Measurements from ENCODE around the gene GULP1. TPM values are rescaled to one million over a fixed set of nuclear protein-coding genes. Genes with fewer than 3 reads are reported as not detected.

The GULP1 gene
- total and polyA plus RNA-seq, 2 experiments from 2014 or later = 94.6 to 181 TPM

DNA sequence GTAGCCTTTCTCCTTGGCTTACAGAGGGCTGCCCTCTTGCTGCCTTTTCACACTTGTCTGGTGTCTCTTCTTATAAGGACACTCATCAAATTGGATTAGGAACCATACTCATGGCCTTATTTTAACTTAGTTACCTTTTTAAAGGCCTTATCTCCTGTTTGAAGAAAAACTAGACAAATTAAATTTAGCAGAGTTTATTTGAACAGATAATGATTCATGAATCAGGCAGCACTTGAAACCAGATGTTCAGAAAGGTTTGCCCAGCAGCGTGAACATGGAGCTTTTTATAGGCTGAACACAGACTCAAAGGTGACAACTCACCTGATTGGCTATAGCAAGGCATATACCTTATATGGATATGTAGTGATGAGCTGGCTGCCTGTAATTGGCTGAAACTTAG is 238.0 kb downstream of the GULP1 start (continued):
- TF ChIP-seq, protein P1, sequence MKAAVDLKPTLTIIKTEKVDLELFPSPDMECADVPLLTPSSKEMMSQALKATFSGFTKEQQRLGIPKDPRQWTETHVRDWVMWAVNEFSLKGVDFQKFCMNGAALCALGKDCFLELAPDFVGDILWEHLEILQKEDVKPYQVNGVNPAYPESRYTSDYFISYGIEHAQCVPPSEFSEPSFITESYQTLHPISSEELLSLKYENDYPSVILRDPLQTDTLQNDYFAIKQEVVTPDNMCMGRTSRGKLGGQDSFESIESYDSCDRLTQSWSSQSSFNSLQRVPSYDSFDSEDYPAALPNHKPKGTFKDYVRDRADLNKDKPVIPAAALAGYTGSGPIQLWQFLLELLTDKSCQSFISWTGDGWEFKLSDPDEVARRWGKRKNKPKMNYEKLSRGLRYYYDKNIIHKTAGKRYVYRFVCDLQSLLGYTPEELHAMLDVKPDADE (IDR thresholded peaks at IDR 0.05) = no peak
- TF ChIP-seq ZNF331 (CRISPR knock-in tag; IDR thresholded peaks at IDR 0.05; ENCODE audit: low read depth) (no peak), ZNF114 (CRISPR knock-in tag; IDR thresholded peaks at IDR 0.05) (no peak), STAT1 (IDR thresholded peaks at IDR 0.05; ENCODE audit: unreplicated experiment) (no peak)
- TF ChIP-seq, protein P2, sequence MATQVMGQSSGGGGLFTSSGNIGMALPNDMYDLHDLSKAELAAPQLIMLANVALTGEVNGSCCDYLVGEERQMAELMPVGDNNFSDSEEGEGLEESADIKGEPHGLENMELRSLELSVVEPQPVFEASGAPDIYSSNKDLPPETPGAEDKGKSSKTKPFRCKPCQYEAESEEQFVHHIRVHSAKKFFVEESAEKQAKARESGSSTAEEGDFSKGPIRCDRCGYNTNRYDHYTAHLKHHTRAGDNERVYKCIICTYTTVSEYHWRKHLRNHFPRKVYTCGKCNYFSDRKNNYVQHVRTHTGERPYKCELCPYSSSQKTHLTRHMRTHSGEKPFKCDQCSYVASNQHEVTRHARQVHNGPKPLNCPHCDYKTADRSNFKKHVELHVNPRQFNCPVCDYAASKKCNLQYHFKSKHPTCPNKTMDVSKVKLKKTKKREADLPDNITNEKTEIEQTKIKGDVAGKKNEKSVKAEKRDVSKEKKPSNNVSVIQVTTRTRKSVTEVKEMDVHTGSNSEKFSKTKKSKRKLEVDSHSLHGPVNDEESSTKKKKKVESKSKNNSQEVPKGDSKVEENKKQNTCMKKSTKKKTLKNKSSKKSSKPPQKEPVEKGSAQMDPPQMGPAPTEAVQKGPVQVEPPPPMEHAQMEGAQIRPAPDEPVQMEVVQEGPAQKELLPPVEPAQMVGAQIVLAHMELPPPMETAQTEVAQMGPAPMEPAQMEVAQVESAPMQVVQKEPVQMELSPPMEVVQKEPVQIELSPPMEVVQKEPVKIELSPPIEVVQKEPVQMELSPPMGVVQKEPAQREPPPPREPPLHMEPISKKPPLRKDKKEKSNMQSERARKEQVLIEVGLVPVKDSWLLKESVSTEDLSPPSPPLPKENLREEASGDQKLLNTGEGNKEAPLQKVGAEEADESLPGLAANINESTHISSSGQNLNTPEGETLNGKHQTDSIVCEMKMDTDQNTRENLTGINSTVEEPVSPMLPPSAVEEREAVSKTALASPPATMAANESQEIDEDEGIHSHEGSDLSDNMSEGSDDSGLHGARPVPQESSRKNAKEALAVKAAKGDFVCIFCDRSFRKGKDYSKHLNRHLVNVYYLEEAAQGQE (IDR thresholded peaks at IDR 0.05; ENCODE audit: unreplicated experiment) = no peak

DNA sequence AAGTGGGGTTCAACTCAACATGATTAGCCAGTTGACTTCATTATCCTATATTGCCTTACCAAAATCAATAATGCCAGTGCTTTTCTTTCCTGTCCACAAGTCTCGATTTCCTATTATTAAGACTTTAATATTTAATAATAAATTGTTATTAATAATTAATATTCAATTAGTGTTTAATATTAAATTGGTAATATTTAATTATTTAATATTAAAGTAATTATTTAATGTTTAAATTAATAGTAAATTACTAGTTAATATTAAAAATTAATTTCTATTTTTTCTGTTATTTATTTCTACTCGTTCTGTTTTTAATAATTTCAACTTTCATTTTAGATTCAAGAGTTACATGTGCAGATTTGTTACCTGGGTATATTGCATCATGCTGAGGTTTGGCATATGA is 243.2 kb downstream of the GULP1 start:
- no peaks in the 10 kb centered on the region for H3K4me1 ChIP-seq (ENCODE audit: insufficient read depth)
- no peak overlapping the region for H2AFZ ChIP-seq
- H4K20me1 ChIP-seq (replicated peaks; ENCODE audit: insufficient read depth) = no peaks in the 10 kb centered on the region
- H3K27ac ChIP-seq (ENCODE audit: low read depth) = no peak overlapping the region
- H3K36me3 Mint-ChIP-seq (ENCODE audit: low read depth) = peaks cover 44% of the 10 kb centered on the region; the same call in 2 of the 3 replicates
- DNase-seq (ENCODE audit: low spot score) (no peak), ATAC-seq (no peak)
- H3K4me1 Mint-ChIP-seq = peaks cover 9% of the 10 kb centered on the region; the same call in 2 of the 3 replicates
- no peak overlapping the region for H3K4me3 ChIP-seq
- no peaks in the 10 kb centered on the region for H3F3A ChIP-seq (replicated peaks; ENCODE audit: low read depth)
- H3K27me3 Mint-ChIP-seq (ENCODE audit: insufficient read depth, low read depth, poor library complexity) = peaks cover 1% of the 10 kb centered on the region
- H3K9me2 ChIP-seq (ENCODE audit: insufficient read depth) = peaks cover 4% of the 10 kb centered on the region; the same call in 1 of the 2 replicates
- no peak overlapping the region for H3K27ac Mint-ChIP-seq
- peaks cover 20% of the 10 kb centered on the region for H3K79me2 ChIP-seq (replicated peaks; ENCODE audit: insufficient read depth)
- H3K27me3 ChIP-seq (ENCODE audit: insufficient read depth) = no peaks in the 10 kb centered on the region
- H3K36me3 ChIP-seq (ENCODE audit: insufficient read depth) = no peaks in the 10 kb centered on the region
- H3K9me3 Mint-ChIP-seq = peaks cover 3% of the 10 kb centered on the region; the same call in 2 of the 3 replicates
- H3K4me2 ChIP-seq = no peak overlapping the region
- no peak overlapping the region for H3K4me3 Mint-ChIP-seq
- TF ChIP-seq EZH2 (IDR thresholded peaks at IDR 0.05; ENCODE audit: low read depth, unreplicated experiment) (no peak), NANOG (IDR thresholded peaks at IDR 0.05; ENCODE audit: borderline replicate concordance) (no peak)
- TF ChIP-seq, protein P3, sequence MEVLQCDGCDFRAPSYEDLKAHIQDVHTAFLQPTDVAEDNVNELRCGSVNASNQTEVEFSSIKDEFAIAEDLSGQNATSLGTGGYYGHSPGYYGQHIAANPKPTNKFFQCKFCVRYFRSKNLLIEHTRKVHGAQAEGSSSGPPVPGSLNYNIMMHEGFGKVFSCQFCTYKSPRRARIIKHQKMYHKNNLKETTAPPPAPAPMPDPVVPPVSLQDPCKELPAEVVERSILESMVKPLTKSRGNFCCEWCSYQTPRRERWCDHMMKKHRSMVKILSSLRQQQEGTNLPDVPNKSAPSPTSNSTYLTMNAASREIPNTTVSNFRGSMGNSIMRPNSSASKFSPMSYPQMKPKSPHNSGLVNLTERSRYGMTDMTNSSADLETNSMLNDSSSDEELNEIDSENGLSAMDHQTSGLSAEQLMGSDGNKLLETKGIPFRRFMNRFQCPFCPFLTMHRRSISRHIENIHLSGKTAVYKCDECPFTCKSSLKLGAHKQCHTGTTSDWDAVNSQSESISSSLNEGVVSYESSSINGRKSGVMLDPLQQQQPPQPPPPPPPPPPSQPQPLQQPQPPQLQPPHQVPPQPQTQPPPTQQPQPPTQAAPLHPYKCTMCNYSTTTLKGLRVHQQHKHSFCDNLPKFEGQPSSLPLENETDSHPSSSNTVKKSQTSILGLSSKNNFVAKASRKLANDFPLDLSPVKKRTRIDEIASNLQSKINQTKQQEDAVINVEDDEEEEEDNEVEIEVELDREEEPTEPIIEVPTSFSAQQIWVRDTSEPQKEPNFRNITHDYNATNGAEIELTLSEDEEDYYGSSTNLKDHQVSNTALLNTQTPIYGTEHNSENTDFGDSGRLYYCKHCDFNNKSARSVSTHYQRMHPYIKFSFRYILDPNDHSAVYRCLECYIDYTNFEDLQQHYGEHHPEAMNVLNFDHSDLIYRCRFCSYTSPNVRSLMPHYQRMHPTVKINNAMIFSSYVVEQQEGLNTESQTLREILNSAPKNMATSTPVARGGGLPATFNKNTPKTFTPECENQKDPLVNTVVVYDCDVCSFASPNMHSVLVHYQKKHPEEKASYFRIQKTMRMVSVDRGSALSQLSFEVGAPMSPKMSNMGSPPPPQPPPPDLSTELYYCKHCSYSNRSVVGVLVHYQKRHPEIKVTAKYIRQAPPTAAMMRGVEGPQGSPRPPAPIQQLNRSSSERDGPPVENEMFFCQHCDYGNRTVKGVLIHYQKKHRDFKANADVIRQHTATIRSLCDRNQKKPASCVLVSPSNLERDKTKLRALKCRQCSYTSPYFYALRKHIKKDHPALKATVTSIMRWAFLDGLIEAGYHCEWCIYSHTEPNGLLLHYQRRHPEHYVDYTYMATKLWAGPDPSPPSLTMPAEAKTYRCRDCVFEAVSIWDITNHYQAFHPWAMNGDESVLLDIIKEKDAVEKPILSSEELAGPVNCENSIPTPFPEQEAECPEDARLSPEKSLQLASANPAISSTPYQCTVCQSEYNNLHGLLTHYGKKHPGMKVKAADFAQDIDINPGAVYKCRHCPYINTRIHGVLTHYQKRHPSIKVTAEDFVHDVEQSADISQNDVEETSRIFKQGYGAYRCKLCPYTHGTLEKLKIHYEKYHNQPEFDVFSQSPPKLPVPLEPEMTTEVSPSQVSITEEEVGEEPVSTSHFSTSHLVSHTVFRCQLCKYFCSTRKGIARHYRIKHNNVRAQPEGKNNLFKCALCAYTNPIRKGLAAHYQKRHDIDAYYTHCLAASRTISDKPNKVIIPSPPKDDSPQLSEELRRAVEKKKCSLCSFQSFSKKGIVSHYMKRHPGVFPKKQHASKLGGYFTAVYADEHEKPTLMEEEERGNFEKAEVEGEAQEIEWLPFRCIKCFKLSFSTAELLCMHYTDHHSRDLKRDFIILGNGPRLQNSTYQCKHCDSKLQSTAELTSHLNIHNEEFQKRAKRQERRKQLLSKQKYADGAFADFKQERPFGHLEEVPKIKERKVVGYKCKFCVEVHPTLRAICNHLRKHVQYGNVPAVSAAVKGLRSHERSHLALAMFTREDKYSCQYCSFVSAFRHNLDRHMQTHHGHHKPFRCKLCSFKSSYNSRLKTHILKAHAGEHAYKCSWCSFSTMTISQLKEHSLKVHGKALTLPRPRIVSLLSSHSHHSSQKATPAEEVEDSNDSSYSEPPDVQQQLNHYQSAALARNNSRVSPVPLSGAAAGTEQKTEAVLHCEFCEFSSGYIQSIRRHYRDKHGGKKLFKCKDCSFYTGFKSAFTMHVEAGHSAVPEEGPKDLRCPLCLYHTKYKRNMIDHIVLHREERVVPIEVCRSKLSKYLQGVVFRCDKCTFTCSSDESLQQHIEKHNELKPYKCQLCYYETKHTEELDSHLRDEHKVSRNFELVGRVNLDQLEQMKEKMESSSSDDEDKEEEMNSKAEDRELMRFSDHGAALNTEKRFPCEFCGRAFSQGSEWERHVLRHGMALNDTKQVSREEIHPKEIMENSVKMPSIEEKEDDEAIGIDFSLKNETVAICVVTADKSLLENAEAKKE (CRISPR knock-in tag; IDR thresholded peaks at IDR 0.05) = no peak
- TF ChIP-seq, protein P2 (IDR thresholded peaks at IDR 0.05; ENCODE audit: unreplicated experiment) = no peak

Data from GM23338 (cell line).